ENCODE measurements around the gene SCARF2.
A peak's percentile ranks its signal among the peaks of the same experiment; 100 is the strongest.
"Not testable (repeated sequence)": the region's sequence is repeated elsewhere in the genome, so short reads cannot be mapped to it uniquely, and the experiment has no call there.

SCARF2 gene

DNA sequence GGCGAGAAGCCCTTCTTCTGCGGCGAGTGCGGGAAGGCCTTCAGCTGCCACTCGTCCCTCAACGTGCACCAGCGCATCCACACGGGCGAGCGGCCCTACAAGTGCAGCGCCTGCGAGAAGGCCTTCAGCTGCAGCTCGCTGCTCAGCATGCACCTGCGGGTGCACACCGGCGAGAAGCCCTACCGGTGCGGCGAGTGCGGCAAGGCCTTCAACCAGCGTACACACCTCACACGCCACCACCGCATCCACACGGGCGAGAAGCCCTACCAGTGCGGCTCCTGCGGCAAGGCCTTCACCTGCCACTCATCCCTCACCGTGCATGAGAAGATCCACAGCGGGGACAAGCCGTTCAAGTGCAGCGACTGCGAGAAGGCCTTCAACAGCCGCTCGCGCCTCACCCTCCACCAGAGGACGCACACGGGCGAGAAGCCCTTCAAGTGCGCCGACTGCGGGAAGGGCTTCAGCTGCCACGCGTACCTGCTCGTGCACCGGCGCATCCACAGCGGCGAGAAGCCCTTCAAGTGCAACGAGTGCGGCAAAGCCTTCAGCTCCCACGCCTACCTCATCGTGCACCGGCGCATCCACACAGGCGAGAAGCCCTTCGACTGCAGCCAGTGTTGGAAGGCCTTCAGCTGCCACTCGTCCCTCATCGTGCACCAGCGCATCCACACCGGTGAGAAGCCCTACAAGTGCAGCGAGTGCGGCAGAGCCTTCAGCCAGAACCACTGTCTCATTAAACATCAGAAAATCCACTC, 31.5 kb downstream of the SCARF2 start:
- DNase-seq = no peak

DNA sequence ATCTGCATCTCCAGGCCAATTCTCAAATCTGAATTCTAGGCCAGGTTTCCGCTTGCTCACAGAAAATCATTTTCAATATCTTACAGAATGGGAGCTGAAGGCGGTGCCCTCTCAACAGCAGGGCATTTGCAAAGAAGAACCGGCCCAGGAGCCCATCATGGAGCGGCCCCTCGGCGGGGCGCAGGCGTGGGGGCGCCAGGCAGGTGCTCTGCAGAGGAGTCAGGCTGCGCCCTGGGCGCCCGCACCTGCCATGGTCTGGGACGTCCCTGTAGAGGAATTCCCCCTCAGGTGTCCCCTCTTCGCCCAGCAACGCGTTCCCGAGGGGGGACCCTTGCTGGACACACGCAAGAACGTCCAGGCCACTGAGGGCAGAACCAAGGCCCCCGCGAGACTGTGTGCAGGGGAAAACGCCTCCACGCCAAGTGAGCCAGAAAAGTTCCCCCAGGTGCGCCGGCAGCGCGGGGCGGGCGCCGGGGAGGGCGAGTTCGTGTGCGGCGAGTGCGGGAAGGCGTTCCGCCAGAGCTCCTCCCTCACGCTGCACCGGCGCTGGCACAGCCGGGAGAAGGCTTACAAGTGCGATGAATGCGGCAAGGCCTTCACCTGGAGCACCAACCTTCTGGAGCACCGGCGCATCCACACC, 32.2 kb downstream of the SCARF2 start:
- DNase-seq = no peak

DNA sequence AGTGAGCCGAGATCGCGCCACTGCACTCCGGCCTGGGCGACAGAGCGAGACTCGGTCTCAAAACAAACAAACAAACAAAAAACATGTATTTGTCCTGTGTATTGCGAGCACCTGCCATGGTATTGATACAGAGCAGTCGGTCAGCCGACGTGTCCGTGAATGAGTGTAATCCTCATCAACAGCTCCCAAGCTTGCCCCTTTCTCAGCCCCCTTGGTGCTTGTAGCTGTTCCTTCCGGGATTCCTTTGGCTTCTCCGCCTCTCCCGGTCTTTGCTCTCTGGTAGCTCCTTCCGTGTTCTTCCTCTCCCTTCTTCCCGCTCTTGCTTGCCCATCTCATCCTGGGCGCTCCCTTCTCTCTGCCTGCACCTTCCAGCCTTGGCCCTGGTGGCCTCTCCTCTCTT, 32.7 kb downstream of the SCARF2 start:
- DNase-seq = no peak

DNA sequence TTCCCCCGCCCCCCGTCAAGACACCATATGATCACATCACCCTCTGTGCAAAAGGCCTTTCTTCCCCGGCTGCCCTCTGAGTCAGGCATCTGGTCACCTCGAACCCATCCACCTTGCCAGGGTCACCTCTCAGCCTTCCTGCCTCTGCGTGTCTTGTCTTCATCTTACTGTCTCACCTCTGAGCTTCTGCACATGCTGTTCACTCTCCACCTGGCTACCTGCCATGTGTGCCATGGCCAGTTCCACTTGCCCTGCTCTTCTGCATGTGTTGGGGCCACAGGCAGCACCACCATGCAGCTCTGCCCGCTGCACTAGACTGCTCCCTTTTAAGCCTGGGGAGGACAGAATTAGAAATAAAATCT, 33.9 kb downstream of the SCARF2 start:
- no peak for DNase-seq

DNA sequence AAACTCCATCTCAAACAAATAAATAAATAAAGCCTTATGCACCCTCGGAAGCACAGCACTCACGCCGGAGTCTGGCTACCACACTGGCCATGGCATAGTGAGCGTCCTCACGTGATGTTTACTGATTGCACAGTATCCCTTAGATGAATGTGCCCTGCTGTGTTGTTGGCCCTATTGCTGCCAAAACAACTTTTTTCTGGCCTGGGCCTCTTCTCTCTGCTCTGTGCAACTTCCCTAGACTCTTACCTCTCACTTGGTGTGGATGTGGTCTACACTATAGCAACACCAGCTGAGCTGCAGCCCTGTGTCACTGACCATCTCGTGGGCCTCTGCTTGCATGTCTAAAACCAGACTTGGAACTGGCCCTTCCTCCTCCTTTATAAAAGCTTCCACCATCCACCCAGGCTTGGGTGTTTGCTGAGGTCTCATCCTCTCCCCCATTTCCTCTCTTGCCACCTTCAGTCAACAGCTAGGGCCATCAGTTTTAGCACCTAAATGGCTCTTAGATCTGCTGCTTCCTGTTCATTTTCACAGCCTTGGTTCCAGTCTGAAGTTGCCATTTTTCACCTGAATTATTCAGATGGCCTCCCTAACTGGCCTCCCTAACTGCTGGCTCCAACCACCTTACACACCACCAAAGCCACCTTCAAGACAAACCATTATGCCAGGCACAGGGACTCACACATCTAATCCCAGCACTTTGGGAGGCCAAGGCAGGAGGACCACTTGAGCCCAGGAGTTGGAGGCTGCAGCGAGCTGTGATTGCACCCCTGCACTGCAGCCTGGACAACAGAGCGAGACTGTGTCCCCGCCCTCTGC, 34.5 kb downstream of the SCARF2 start:
- DNase-seq = no peak

- no peak for DNase-seq
Measured at GRCh38 chr22:20401376-20402014, 36.1 kb downstream of the SCARF2 start.

DNA sequence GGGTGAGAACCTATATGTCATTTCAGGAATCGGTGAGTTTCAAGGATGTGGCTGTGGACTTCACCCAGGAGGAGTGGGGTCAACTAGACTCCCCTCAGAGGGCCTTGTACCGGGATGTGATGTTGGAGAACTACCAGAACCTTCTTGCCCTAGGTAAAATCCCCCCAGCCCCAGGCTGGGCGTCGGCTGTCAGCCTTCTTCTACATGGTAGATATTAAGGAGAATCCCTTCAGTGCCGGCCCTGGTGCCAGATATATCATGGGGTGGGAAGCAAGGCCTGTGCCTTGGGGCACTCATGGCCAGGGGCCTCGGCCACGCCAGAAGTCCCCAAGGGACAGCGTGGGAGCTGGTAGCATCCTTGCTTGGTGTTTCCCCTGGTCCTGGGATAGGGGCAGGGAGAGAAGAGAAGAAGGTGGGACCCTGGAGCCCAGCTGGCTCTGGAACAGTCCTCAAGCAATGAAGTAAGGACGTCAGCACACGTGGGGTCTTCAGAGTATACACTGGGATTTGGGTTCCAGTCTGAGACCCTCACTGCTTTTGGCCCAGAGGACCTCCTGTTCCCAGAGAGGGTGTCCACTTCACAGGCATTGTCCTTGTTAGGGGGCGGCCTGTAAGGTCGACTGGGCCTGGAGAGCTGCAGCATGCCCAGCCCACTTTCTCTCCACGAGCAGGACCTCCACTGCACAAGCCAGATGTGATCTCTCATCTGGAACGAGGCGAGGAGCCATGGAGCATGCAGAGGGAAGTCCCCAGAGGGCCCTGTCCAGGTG, 36.8 kb downstream of the SCARF2 start:
- DNase-seq = no peak

DNA sequence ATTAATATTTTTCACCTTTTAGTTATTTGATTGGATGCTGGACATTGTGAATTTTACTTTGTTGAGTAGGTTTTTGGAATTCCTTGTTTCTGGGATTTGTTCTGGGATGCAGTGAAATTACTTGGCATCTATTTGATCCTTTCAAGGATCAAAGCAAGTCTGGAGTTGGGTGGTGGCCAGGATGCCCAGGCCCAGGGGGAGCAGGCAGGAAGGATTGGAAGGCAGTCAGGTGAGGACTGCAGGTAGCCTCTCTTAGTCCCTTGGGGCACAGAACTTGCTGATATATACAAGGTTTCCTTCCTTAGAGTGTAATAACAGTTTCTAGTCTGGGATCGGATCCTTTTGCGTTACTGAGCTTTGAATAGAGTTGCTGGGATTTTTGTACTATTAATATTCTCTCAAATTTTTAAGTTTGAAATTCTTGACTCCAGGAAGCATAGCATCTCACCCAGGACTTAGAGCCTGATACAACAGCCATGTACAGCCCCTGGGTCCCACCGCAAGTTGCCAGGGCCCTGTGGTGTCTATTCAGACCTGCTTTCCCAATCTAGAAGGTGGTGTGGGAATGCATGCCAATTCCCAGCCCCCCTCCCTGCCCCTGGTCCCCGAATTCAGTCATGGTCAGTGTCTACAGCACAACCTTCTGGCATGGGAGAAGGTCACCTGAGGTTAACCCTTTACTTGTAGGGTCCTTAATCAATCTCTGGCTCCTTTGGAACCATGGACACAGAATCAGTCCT, 37.6 kb downstream of the SCARF2 start:
- no peak for DNase-seq

- DNase-seq = no peak
Measured at GRCh38 chr22:20398420-20398819, 39.2 kb downstream of the SCARF2 start.

GRCh38 chr22:20397498-20397897, 40.1 kb downstream of the SCARF2 start:
- no peak for DNase-seq

GRCh38 chr22:20396639-20397038, 41.0 kb downstream of the SCARF2 start:
- no peak for DNase-seq

DNA sequence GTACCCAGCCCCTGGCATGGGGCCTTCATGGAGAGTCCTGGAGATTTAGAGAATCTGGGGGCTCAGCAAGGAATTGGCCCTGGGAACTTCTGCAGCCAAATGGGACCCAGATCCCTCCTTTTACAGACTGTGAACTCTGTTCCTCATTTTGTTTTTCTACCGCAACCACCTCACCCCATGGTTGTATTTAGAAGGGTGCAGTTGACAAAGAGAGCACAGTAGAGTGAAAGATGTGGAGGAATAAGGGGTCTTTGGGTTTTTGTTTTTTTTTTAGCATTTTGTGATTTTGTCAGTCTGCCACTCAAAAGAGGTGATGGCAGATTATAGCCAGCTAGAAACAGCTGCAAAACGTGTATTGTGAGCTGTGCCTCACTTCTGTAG, 41.7 kb downstream of the SCARF2 start:
- no peak for DNase-seq

- DNase-seq = no peak
Measured at GRCh38 chr22:20395181-20395906, 42.3 kb downstream of the SCARF2 start.

- DNase-seq = peak; percentile 88
Measured at GRCh38 chr22:20393705-20394476, 43.7 kb downstream of the SCARF2 start, which contains the start of gene ZNF74. Gene ZNF74, plus strand, starts transcription at chr22:20394151. Its CDS starts 478 bp downstream, at chr22:20394629.

DNA sequence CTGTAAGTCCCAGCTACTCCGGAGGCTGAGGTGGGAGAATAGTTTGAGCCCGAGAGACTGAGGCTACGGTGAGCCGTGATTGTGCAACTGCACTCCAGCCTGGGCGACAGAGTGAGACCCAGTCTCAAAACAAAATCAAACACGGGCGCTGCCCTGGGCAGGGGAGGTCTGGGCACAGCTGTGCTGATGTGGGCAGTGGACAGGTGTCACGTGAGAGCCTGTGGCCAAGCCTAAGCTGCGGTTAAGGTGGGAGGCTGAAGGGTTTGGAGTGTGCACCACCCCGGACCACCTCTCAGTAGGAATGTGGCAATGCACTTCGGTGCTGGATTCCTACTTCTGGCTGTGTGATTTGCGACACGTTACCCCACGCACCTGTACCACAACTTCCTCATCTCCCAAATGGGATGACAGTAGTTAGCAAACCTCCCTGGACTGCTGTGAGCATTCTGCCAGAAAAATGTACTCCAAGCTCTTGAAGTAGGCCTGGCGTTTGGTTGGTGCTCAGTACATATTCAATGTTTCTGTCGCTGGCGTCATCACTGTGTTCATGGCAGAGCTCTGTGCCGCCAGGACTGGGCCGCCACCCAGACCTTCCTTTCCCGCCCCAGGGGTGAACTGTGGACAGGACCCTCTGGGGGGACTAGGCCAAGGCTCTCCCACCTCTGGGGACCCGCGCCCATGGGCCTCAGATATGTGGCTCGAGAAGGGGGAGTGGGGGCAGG, 44.5 kb downstream of the SCARF2 start:
- DNase-seq = peak; percentile 9

DNA sequence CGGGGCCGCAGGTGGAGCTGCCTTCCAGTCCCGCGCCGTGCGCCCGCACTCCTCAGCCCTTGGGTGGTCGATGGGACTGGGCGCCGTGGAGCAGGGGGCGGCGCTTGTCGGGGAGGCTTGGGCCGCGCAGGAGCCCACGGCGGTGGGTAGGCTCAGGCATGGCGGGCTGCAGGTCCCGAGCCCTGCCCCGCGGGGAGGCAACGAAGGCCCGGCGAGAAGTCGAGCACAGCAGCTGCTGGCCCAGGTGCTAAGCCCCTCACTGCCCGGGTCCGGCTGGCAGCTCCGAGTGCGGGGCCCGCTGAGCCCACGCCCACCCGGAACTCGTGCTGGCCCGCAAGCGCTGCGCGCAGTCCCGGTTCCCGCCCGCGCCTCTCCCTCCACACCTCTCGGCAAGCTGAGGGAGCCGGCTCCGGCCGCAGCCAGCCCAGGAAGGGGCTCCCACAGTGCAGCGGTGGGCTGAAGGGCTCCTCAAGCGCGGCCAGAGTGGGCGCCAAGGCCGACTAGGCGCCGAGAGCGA, 45.2 kb downstream of the SCARF2 start:
- DNase-seq = not testable (repeated sequence)

GRCh38 chr22:20391222-20391621, 46.4 kb downstream of the SCARF2 start:
- DNase-seq = no peak

GRCh38 chr22:20390394-20390907, 47.2 kb downstream of the SCARF2 start:
- DNase-seq = no peak

GRCh38 chr22:20389288-20389687, 48.3 kb downstream of the SCARF2 start:
- DNase-seq = no peak

All from stimulated activated CD4-positive, alpha-beta T cell treated with anti-CD3 and anti-CD28 coated beads, Interleukin-15, amount 100 ng/mL, for 24 hours (primary cell).